K562 (cell line): Measurements from ENCODE around the gene RO60. TPM values are rescaled to one million over a fixed set of nuclear protein-coding genes. Genes with fewer than 3 reads are reported as not detected.

Experiments
- ARID1B ChIP-seq: fragments of 450-650 bp; IDR thresholded peaks from 2 replicates; pipeline ENCODE4 v1.6.1; 2016; ENCODE audit warnings: antibody characterized with exemption, mild to moderate bottlenecking, inconsistent platforms
- CBFB ChIP-seq: sonication (generic); formaldehyde crosslinking; IDR thresholded peaks from 2 replicates; pipeline ENCODE4 v1.4.0; 2020; ENCODE audit warnings: mild to moderate bottlenecking, missing genetic modification reagents
- CBX2 ChIP-seq: fragments of 200-600 bp; sonication (generic); IDR thresholded peaks from one replicate; pipeline ENCODE4 v1.6.1; 2012; ENCODE audit warnings: mild to moderate bottlenecking, low read length, inconsistent platforms; ENCODE audit not compliant: insufficient read depth, poor library complexity, severe bottlenecking
- CREB3L1 ChIP-seq: fragments of 450-650 bp; IDR thresholded peaks from 2 replicates; pipeline ENCODE4 v1.6.1; 2014; ENCODE audit warnings: low read depth, mild to moderate bottlenecking, moderate library complexity, borderline replicate concordance
- CREM ChIP-seq: IDR thresholded peaks from 2 replicates; pipeline ENCODE4 v1.6.1; 2014; ENCODE audit warnings: antibody characterized with exemption, low read depth
- E2F3 ChIP-seq: fragments of 250-450 bp; sonication (Bioruptor Pico); IDR thresholded peaks from 2 replicates; pipeline ENCODE4 v1.4.0; 2020; ENCODE audit warnings: mild to moderate bottlenecking
- ESRRB ChIP-seq: fragments of 250-450 bp; sonication (Bioruptor Pico); IDR thresholded peaks from 2 replicates; pipeline ENCODE4 v1.5.0; 2020; ENCODE audit warnings: mild to moderate bottlenecking, moderate library complexity, borderline replicate concordance
- HNRNPL ChIP-seq: fragments of 200-400 bp; formaldehyde crosslinking; IDR thresholded peaks from 2 replicates; pipeline ENCODE4 v1.6.1; 2017; ENCODE audit warnings: low read depth, mild to moderate bottlenecking, low read length
- NFIC ChIP-seq: fragments of 450-650 bp; IDR thresholded peaks from 2 replicates; pipeline ENCODE4 v1.6.1; 2017; ENCODE audit warnings: mild to moderate bottlenecking, inconsistent platforms
- PHF20 ChIP-seq: fragments of 450-650 bp; IDR thresholded peaks from 2 replicates; pipeline ENCODE4 v1.6.1; 2018; ENCODE audit not compliant: partially characterized antibody
- PHF8 ChIP-seq: fragments of 200-600 bp; sonication (generic); IDR thresholded peaks from 2 replicates; pipeline ENCODE4 v1.6.1; 2012; ENCODE audit warnings: mixed run types, mild to moderate bottlenecking, inconsistent platforms, low read length, moderate library complexity, borderline replicate concordance
- POLR2AphosphoS5 ChIP-seq: IDR thresholded peaks from 2 replicates; pipeline ENCODE4 v1.6.1; 2011; ENCODE audit warnings: mild to moderate bottlenecking, low read depth, low read length, moderate library complexity; ENCODE audit not compliant: control insufficient read depth, insufficient read depth
- SRF ChIP-seq, 2 experiments: fragments of 250-450, 450-650 bp in 1 of 2; sonication (Bioruptor Pico) in 1 of 2; sonication (generic) in 1 of 2; formaldehyde crosslinking; IDR thresholded peaks; 2 replicates each; pipeline versions ENCODE4 v1.5.0 to v1.5.1; 2020 to 2022; ENCODE audit warnings: mild to moderate bottlenecking in 1 of 2, missing genetic modification reagents in 1 of 2
- TCF7 ChIP-seq: sonication (generic); IDR thresholded peaks from 2 replicates; pipeline ENCODE4 v1.6.1; 2016; ENCODE audit warnings: antibody characterized with exemption, borderline replicate concordance
- XRCC5 ChIP-seq: fragments of 200-400 bp; formaldehyde crosslinking; IDR thresholded peaks from 2 replicates; pipeline ENCODE4 v1.6.1; 2017; ENCODE audit warnings: low read depth, mild to moderate bottlenecking, low read length
- ZNF12 ChIP-seq: sonication (generic); formaldehyde crosslinking; IDR thresholded peaks from 2 replicates; pipeline ENCODE4 v1.4.0; 2020; ENCODE audit warnings: mild to moderate bottlenecking, missing genetic modification reagents
- ZNF143 ChIP-seq: sonication (generic); formaldehyde crosslinking; IDR thresholded peaks from 2 replicates; pipeline ENCODE4 v1.9.0; 2022; ENCODE audit warnings: mild to moderate bottlenecking, missing genetic modification reagents
- ZNF184 ChIP-seq: sonication (generic); formaldehyde crosslinking; IDR thresholded peaks from 2 replicates; pipeline ENCODE4 v1.5.0; 2020; ENCODE audit warnings: missing genetic modification reagents
- ZNF511 ChIP-seq: sonication (generic); formaldehyde crosslinking; IDR thresholded peaks from 2 replicates; pipeline ENCODE4 v1.8.0; 2022; ENCODE audit warnings: mild to moderate bottlenecking, missing genetic modification reagents
- ZNF717 ChIP-seq: fragments of 250-450 bp; sonication (Bioruptor Pico); IDR thresholded peaks from 2 replicates; pipeline ENCODE4 v1.5.0; 2021
- polyA plus RNA-seq, 8 experiments: library from polyadenylated mRNA; depleted of rRNA in 4 of 8; stranded (reverse) in 5 of 8; unstranded in 3 of 8; fragments of >200 nt; fragmentation: Nextera tagmentation in 2 of 8; fragmentation: Illumina TruSeq in 1 of 8; extraction: Ambion mirVana in 2 of 8; extraction: Trizol in 1 of 8; gene quantifications; 2 replicates each; pipeline versions ENCODE4 v1.2.1 to v1.2.3, GENCODE V29; 2011 to 2014; ENCODE audit warnings: inconsistent platforms in 1 of 8, missing spikeins in 1 of 8
- total RNA-seq, 7 experiments: library from RNA; depleted of rRNA in 6 of 7; stranded (reverse); fragments of >200 nt in 6 of 7; fragmentation: Illumina TruSeq in 2 of 7; extraction: Trizol in 2 of 7; gene quantifications; 2 replicates each; pipeline versions ENCODE4 v1.2.1 to v1.2.3, GENCODE V29; 2011 to 2021; ENCODE audit warnings: low replicate concordance in 1 of 7
- TF ChIP-seq, protein P1 (sequence below): fragments of 450-650 bp; formaldehyde crosslinking; IDR thresholded peaks from 2 replicates; pipeline ENCODE4 v1.4.0; 2020; ENCODE audit warnings: mild to moderate bottlenecking, moderate library complexity
- TF ChIP-seq, protein P2 (sequence below): sonication (generic); formaldehyde crosslinking; IDR thresholded peaks from 2 replicates; pipeline ENCODE4 v1.8.0; 2023; ENCODE audit warnings: mild to moderate bottlenecking, missing genetic modification reagents

Gene RO60
- total and polyA plus RNA-seq, 9 of the 15 experiments (the other 6 are each of a cell fraction or from before 2014, with no cell fraction given) = 24.9 to 187 (median 101) TPM

GRCh38 chr1:193104907-193105820, 45.8 kb downstream of the RO60 start, which contains the start of gene GLRX2 (continued):
- no peak for TF ChIP-seq SRF (CRISPR knock-in tag; IDR thresholded peaks at IDR 0.05)
- 0 out of 2 replicates have a peak, but pooled peaks have one; percentile 13 for TF ChIP-seq E2F3 (CRISPR knock-in tag)
- TF ChIP-seq XRCC5 = peak; percentile 65; the same call in 1 of the 2 replicates
- no peak for TF ChIP-seq ZNF184 (CRISPR knock-in tag)
- no peak for TF ChIP-seq ESRRB (CRISPR knock-in tag)
- no peak for TF ChIP-seq CBFB (CRISPR knock-in tag)
- TF ChIP-seq ZNF511 (CRISPR knock-in tag) = peak; percentile 73
- TF ChIP-seq, protein P1, sequence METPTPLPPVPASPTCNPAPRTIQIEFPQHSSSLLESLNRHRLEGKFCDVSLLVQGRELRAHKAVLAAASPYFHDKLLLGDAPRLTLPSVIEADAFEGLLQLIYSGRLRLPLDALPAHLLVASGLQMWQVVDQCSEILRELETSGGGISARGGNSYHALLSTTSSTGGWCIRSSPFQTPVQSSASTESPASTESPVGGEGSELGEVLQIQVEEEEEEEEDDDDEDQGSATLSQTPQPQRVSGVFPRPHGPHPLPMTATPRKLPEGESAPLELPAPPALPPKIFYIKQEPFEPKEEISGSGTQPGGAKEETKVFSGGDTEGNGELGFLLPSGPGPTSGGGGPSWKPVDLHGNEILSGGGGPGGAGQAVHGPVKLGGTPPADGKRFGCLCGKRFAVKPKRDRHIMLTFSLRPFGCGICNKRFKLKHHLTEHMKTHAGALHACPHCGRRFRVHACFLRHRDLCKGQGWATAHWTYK = peak; percentile 44; the same call in 1 of the 2 replicates
- no peak for TF ChIP-seq ARID1B
- peak; percentile 85; the same call in 1 of the 2 replicates for TF ChIP-seq PHF8
- TF ChIP-seq, protein P2, sequence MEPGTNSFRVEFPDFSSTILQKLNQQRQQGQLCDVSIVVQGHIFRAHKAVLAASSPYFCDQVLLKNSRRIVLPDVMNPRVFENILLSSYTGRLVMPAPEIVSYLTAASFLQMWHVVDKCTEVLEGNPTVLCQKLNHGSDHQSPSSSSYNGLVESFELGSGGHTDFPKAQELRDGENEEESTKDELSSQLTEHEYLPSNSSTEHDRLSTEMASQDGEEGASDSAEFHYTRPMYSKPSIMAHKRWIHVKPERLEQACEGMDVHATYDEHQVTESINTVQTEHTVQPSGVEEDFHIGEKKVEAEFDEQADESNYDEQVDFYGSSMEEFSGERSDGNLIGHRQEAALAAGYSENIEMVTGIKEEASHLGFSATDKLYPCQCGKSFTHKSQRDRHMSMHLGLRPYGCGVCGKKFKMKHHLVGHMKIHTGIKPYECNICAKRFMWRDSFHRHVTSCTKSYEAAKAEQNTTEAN (CRISPR knock-in tag) = peak; percentile 70; the same call in 1 of the 2 replicates
- TF ChIP-seq ZNF12 (CRISPR knock-in tag) = 0 out of 2 replicates have a peak, but pooled peaks have one; percentile 63
- peak; percentile 43 for TF ChIP-seq NFIC
- TF ChIP-seq ZNF717 (CRISPR knock-in tag) = no peak
- peak; percentile 87 for TF ChIP-seq POLR2AphosphoS5
- no peak for TF ChIP-seq TCF7
- TF ChIP-seq CREM = peak; percentile 59
- TF ChIP-seq HNRNPL = peak; percentile 95
- no peak for TF ChIP-seq CBX2
- no peak for TF ChIP-seq ZNF143 (CRISPR knock-in tag)
- TF ChIP-seq CREB3L1 = no peak
- no peak for TF ChIP-seq PHF20
